HG02623 (cell line): ENCODE data around the gene DENND2A.

Source experiments
- ATAC-seq: cut with Tn5 transposase; IDR thresholded peaks from one replicate; pipeline ENCODE4 v1.9.1; 2021; ENCODE audit warnings: moderate library complexity; ENCODE audit not compliant: unreplicated experiment

Gene DENND2A

DNA sequence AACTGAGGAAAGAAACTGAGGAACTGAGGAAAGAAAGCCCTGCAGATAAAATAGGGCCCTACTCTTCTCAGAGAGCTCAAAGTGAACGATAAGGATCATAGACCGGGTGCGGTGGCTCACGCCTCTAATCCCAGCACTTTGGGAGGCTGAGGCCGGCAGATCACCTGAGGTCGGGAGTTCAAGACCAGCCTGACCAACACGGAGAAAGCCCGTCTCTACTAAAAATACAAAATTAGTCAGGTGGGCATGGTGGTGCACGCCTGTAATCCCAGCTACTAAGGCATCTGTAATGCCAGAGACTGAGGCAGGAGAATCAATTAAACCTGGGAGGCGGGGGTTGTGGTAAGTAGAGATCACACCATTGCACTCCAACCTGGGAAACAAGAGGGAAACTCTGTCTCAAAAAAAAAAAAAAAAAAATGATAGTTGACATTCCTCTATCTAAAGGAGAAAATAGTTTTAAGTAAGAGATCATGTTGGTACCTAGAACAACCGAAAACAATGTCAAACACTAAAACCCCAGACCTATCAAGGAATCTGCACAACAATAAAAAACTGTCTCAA lies 163.8 kb downstream of the DENND2A start:
- ATAC-seq = no peak

DNA sequence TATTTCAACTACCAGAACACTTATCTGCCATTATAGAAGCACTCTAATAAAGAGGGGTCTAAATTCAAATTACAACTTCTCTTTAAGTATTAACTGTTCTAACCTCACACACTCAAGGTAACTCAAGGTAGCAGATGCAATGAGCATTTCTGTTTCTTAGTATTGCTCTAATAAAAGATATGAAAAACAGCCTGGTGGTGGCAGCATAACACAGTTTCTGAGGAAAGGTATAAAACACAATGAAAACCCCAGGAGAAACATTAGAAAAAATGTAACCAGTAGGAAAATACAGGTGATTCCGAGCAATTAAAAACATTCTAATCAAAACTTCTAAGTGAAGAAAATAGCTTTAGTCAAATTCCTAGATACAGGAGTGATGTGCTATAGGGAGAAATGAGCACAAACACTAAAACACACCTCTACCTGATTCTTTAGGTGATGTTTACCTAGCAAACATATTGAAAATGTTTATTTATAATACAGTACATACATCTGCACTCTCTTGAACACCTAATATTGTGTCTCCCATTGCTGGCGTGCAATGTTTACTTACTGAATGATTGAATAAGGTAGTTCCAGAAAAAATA lies 164.8 kb downstream of the DENND2A start:
- no peak for ATAC-seq
